IPS-20b (cell line): ENCODE data around the gene UCN.

Experiments
- H3K27ac ChIP-seq: one replicate; pipeline ENCODE4 v1.5.1; 2013; ENCODE audit warnings: low read length
- H3K27me3 ChIP-seq: 2 replicates; pipeline ENCODE4 v1.6.1; 2013; ENCODE audit warnings: mild to moderate bottlenecking, low read length, inconsistent platforms; ENCODE audit not compliant: insufficient read depth
- H3K36me3 ChIP-seq: 2 replicates; pipeline ENCODE4 v1.6.1; 2013; ENCODE audit warnings: low read depth, mild to moderate bottlenecking, inconsistent platforms, low read length, moderate library complexity; ENCODE audit not compliant: insufficient read depth
- H3K4me1 ChIP-seq: 2 replicates; pipeline ENCODE4 v1.6.1; 2013; ENCODE audit warnings: mild to moderate bottlenecking, control low read depth, inconsistent platforms, low read length, moderate library complexity; ENCODE audit not compliant: insufficient read depth
- H3K4me3 ChIP-seq: 2 replicates; pipeline ENCODE4 v1.5.1; 2013; ENCODE audit warnings: mild to moderate bottlenecking, low read length, inconsistent platforms
- H3K9ac ChIP-seq: 2 replicates; pipeline ENCODE4 v1.6.1; 2013; ENCODE audit warnings: low read depth, mild to moderate bottlenecking, inconsistent platforms, low read length, moderate library complexity
- H3K9me3 ChIP-seq: 2 replicates; pipeline ENCODE4 v1.6.1; 2013; ENCODE audit warnings: mild to moderate bottlenecking, low read depth, low read length, inconsistent platforms; ENCODE audit not compliant: insufficient read depth

Gene UCN

DNA sequence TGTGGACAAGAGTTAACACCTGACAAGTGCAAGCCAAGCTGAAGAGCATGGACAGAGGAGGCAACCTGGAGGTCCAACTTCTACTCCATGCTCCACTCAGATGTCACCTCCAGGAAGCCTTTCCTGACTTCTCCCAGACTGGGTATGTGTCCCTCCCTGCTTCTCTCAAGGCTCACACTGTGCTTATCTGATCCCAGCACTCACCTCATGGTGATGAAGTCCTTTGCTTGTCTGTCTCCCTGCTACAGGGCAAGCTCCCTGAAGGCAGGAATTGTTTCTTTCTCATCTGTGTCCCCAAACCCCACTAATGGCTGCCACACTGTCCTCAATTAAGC lies 42.7 kb downstream of the UCN start:
- H3K27me3 ChIP-seq = peaks cover 76% of the 10 kb centered on the region
- peaks cover 6% of the 10 kb centered on the region; the same call in 1 of the 2 replicates for H3K4me1 ChIP-seq
- no peak overlapping the region for H3K9ac ChIP-seq
- H3K36me3 ChIP-seq = no peaks in the 10 kb centered on the region
- no peaks in the 10 kb centered on the region; the same call in 1 of the 2 replicates for H3K9me3 ChIP-seq
- H3K27ac ChIP-seq = no peak overlapping the region
- peak overlapping the region; percentile 71; the same call in 1 of the 2 replicates for H3K4me3 ChIP-seq

- H3K27ac ChIP-seq = no peak overlapping the region
- H3K4me1 ChIP-seq = peaks cover 6% of the 10 kb centered on the region; the same call in 1 of the 2 replicates
- peaks cover 78% of the 10 kb centered on the region for H3K27me3 ChIP-seq
- H3K9me3 ChIP-seq = no peaks in the 10 kb centered on the region; the same call in 1 of the 2 replicates
- peak overlapping the region; percentile 71; the same call in 1 of the 2 replicates for H3K9ac ChIP-seq
- peak overlapping the region; percentile 71 for H3K4me3 ChIP-seq
- H3K36me3 ChIP-seq = no peaks in the 10 kb centered on the region
These were observed 43.3 kb downstream of the UCN start for GRCh38 chr2:27264753-27265535.

- Histone ChIP-seq H3K36me3 (no peaks in the 10 kb centered on the region), H3K4me1 (peaks cover 6% of the 10 kb centered on the region; the same call in 1 of the 2 replicates), H3K27ac (no peak overlapping the region), H3K9ac (peak overlapping the region; percentile 71; the same call in 1 of the 2 replicates), H3K27me3 (peaks cover 84% of the 10 kb centered on the region), H3K9me3 (no peaks in the 10 kb centered on the region; the same call in 1 of the 2 replicates), H3K4me3 (peak overlapping the region; percentile 71)
These were observed 43.9 kb downstream of the UCN start for GRCh38 chr2:27264253-27264752.

DNA sequence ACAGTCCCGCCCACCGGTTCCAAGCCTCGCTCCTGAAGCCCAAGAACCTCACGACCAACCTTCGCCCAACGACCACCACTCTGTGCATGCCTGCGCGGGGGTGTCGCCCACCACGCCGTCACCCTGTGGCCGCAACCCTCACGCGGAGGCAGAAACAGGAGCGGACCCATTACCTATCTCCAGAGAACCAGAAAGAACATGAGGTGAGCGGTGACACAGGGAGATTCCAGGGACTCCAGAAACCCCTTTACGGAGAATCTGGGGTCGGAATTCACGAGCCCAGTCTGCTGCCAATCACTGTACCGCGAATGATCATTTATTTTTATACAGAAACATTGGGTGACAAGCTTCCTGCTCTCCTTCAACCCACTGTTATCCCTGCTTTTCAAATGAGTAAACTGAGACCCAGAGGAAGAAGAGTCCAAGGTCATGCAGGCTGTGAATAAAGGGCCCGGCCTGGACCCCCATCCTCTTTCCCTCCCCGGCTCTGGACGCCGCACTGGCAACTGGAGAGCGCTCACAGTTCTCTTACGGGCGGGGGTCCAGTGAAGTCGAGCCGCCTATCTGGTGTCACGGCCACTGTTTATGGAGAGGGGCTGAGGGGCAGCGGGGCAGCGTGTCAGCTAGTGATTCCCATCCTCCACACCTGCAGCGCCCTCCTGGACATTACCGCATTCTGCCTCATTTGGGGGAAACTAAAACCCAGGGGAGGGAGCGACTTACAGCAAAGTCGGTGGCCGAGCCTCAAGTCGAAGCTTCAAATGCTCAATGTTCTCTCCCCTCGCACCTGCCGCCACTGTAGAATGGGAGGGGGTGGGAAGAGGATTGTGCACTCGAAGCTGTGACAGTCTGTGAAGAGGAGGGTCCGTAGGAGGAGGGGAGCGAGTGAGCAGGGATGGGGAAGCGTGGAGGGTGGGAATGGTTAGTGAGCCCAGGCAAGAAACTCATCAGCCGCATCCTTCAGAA lies 44.7 kb downstream of the UCN start:
- Histone ChIP-seq H3K27me3 (peaks cover 84% of the 10 kb centered on the region), H3K4me3 (peak overlapping the region; percentile 71), H3K9ac (no peak overlapping the region; the same call in 1 of the 2 replicates), H3K36me3 (no peaks in the 10 kb centered on the region), H3K9me3 (no peaks in the 10 kb centered on the region; the same call in 1 of the 2 replicates), H3K4me1 (peaks cover 6% of the 10 kb centered on the region; the same call in 1 of the 2 replicates), H3K27ac (no peak overlapping the region)

- no peaks in the 10 kb centered on the region; the same call in 1 of the 2 replicates for H3K9me3 ChIP-seq
- no peak within 1 kb of the TSS for H3K27ac ChIP-seq
- H3K9ac ChIP-seq = peak within 1 kb of the TSS; percentile 37; the same call in 1 of the 2 replicates
- no peaks in the 10 kb centered on the region for H3K36me3 ChIP-seq
- peak within 1 kb of the TSS; percentile 71 for H3K4me3 ChIP-seq
- H3K4me1 ChIP-seq = peaks cover 6% of the 10 kb centered on the region; the same call in 1 of the 2 replicates
- H3K27me3 ChIP-seq = peaks cover 81% of the 10 kb centered on the region
These were observed 45.6 kb downstream of the UCN start, which contains the start of gene SLC30A3 for GRCh38 chr2:27262379-27263286. Gene SLC30A3, minus strand, starts transcription at chr2:27263047. Its CDS starts 141 bp downstream, at chr2:27262906.

- Histone ChIP-seq H3K27me3 (peaks cover 74% of the 10 kb centered on the region), H3K4me1 (peaks cover 6% of the 10 kb centered on the region; the same call in 1 of the 2 replicates), H3K4me3 (peak overlapping the region; percentile 71; the same call in 1 of the 2 replicates), H3K27ac (no peak overlapping the region), H3K36me3 (no peaks in the 10 kb centered on the region), H3K9ac (no peak overlapping the region), H3K9me3 (no peaks in the 10 kb centered on the region; the same call in 1 of the 2 replicates)
These were observed 46.3 kb downstream of the UCN start for GRCh38 chr2:27261926-27262298.

- H3K36me3 ChIP-seq = no peaks in the 10 kb centered on the region
- peak overlapping the region; percentile 71; the same call in 1 of the 2 replicates for H3K4me3 ChIP-seq
- peaks cover 6% of the 10 kb centered on the region; the same call in 1 of the 2 replicates for H3K4me1 ChIP-seq
- H3K9me3 ChIP-seq = no peaks in the 10 kb centered on the region; the same call in 1 of the 2 replicates
- no peak overlapping the region for H3K27ac ChIP-seq
- peaks cover 70% of the 10 kb centered on the region for H3K27me3 ChIP-seq
- no peak overlapping the region for H3K9ac ChIP-seq
These were observed 46.9 kb downstream of the UCN start for GRCh38 chr2:27261241-27261925.

DNA sequence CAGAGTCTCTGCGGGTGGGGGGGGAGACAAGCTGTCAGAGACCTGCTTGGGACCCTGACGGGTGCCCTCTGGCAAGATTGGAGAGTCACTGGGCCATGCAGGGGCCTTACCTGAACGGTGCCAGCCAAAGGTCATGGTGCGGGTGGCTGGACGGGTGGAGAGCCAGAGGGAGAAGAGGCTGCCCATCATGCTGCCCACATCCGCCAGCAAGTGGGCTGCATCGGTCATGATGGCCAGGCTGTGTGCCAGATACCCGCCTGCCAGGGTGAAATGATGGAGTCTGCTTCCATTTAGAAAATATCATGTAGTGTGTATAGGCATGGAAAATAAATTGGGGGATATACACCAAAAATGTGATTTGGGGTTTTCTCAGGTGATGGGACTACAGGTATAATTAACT lies 50.2 kb downstream of the UCN start:
- no peaks in the 10 kb centered on the region for H3K9me3 ChIP-seq
- H3K27ac ChIP-seq = no peak overlapping the region
- H3K9ac ChIP-seq = no peak overlapping the region
- peaks cover 3% of the 10 kb centered on the region; the same call in 1 of the 2 replicates for H3K4me1 ChIP-seq
- no peaks in the 10 kb centered on the region for H3K36me3 ChIP-seq
- peaks cover 36% of the 10 kb centered on the region for H3K27me3 ChIP-seq
- no peak overlapping the region for H3K4me3 ChIP-seq
